ENCODE results near the gene PEAK1.

The PEAK1 gene

DNA sequence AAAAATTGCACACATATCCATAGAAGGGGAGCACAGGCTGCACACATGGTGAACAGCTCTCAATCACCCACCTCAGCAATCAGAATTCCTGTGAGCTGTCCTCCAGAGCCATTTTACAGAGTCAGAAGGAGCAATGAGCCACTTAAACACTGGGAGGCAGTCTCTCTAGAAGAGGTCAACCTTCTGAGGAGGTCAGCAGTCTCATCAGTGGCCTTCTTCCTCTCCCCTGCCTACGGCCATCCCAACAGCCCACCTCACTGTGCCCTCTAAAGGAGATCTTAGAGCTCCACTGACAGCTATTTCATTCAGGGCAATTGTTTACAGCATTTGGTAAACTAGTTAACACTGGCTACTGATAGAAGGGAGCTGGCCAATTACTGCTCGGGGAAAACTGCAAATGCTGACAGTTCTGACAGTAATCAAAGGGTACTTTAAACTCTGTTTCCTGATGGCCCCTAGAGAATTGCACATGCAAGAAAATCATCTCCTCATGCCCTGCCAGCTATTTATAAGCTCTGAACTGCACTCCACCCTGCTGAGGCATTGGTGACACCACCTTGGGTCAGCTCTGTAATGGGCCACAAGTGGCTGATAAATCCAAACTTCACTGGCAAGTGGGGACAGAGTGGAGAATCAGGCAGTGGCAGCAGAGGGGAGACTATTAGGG is 306.9 kb downstream of the PEAK1 start:
- Histone ChIP-seq H3K36me3 (ENCODE audit: control insufficient read depth, insufficient read depth, low read length) (no peaks in the 10 kb centered on the region), H3K4me3 (ENCODE audit: insufficient read depth, low read depth, low read length, poor library complexity, severe bottlenecking) (no peak overlapping the region), H3K4me1 (ENCODE audit: control insufficient read depth, insufficient read depth, low read length, poor library complexity, severe bottlenecking) (no peaks in the 10 kb centered on the region), H3K27me3 (replicated peaks; ENCODE audit: control insufficient read depth, insufficient read depth, low read length, poor library complexity, severe bottlenecking) (no peaks in the 10 kb centered on the region), H3K9me3 (ENCODE audit: control insufficient read depth, low read length) (no peaks in the 10 kb centered on the region), H3K27ac (ENCODE audit: insufficient read depth, low read length, poor library complexity, severe bottlenecking) (no peak overlapping the region)
- no peak for DNase-seq

DNA sequence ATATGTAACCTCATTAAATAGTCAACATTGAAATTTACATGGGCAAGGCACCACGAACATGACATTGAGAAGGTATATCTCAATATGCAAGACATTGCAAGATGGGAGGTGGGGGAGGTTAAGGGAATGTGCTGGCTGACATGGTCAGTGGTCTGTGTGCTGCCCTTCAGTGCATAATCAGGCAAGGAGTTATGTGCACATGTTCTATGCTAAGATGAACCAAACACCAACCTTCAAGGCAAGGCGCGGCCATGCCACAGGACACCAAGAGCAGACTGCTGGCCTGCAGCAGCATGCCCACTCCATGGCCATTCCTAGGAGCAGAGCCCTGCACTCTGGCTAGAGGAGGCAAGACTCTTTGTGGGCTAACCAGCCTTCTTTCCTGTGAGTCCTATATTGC is 308.1 kb downstream of the PEAK1 start:
- no peaks in the 10 kb centered on the region for H3K36me3 ChIP-seq (ENCODE audit: control insufficient read depth, insufficient read depth, low read length)
- no peak overlapping the region for H3K4me3 ChIP-seq (ENCODE audit: insufficient read depth, low read depth, low read length, poor library complexity, severe bottlenecking)
- no peaks in the 10 kb centered on the region for H3K4me1 ChIP-seq (ENCODE audit: control insufficient read depth, insufficient read depth, low read length, poor library complexity, severe bottlenecking)
- no peak for DNase-seq
- no peaks in the 10 kb centered on the region for H3K9me3 ChIP-seq (ENCODE audit: control insufficient read depth, low read length)
- H3K27me3 ChIP-seq (replicated peaks; ENCODE audit: control insufficient read depth, insufficient read depth, low read length, poor library complexity, severe bottlenecking), result no peaks in the 10 kb centered on the region
- no peak overlapping the region for H3K27ac ChIP-seq (ENCODE audit: insufficient read depth, low read length, poor library complexity, severe bottlenecking)

DNA sequence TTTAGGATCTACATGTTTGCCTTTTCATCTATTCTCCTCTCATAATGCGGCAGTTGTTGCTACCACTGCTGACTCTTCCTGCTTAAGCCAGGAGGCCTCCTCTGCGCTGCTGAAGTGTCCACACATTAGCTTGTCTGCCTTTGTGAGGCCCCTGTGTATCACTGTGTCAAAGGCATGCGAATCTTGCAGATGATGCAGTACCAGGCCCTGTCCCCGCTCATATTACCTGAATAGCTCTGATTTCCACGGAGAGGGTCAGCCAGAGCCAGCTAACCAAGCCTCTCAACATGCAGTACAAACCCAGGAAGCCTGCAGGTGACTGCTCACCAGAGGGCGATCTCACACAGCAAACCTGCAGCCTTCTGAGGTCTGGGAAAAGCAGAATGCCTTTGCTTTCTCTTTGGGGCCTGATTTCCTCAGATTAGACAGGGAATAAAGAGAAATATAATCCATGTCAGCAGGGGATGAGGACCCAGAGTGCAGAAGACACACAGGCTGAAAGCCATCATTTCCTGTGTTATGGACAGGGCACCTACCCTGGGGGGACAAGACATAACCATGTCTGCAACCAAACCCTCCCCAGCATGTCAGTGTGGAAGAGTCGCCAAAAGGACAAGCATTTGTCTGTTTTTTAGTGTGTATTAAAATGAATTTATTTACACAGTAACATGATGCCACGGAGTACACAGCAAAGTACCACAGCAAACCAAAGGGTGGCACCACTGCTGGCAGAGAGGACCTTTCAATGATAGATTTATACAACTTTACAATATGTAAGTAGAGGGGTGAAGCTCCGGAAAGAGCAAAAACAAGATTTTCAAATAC is 312.2 kb downstream of the PEAK1 start:
- Histone ChIP-seq H3K4me1 (ENCODE audit: control insufficient read depth, insufficient read depth, low read length, poor library complexity, severe bottlenecking) (no peaks in the 10 kb centered on the region), H3K27me3 (replicated peaks; ENCODE audit: control insufficient read depth, insufficient read depth, low read length, poor library complexity, severe bottlenecking) (no peaks in the 10 kb centered on the region), H3K9me3 (ENCODE audit: control insufficient read depth, low read length) (no peaks in the 10 kb centered on the region), H3K27ac (ENCODE audit: insufficient read depth, low read length, poor library complexity, severe bottlenecking) (no peak overlapping the region), H3K36me3 (ENCODE audit: control insufficient read depth, insufficient read depth, low read length) (no peaks in the 10 kb centered on the region), H3K4me3 (ENCODE audit: insufficient read depth, low read depth, low read length, poor library complexity, severe bottlenecking) (no peak overlapping the region)
- peak in 1 of 3 donors; percentile 3 for DNase-seq

GRCh38 chr15:77107068-77107467 is 312.8 kb downstream of the PEAK1 start:
- no peak overlapping the region for H3K27ac ChIP-seq (ENCODE audit: insufficient read depth, low read length, poor library complexity, severe bottlenecking)

GRCh38 chr15:77104155-77104554 is 315.7 kb downstream of the PEAK1 start:
- Histone ChIP-seq H3K27ac (ENCODE audit: insufficient read depth, low read length, poor library complexity, severe bottlenecking) (no peak overlapping the region), H3K27me3 (replicated peaks; ENCODE audit: control insufficient read depth, insufficient read depth, low read length, poor library complexity, severe bottlenecking) (no peaks in the 10 kb centered on the region), H3K4me1 (ENCODE audit: control insufficient read depth, insufficient read depth, low read length, poor library complexity, severe bottlenecking) (no peaks in the 10 kb centered on the region), H3K9me3 (ENCODE audit: control insufficient read depth, low read length) (no peaks in the 10 kb centered on the region), H3K36me3 (ENCODE audit: control insufficient read depth, insufficient read depth, low read length) (no peaks in the 10 kb centered on the region), H3K4me3 (ENCODE audit: insufficient read depth, low read depth, low read length, poor library complexity, severe bottlenecking) (no peak overlapping the region)
- DNase-seq, result no peak

More at GRCh38 chr15:77107068-77107467, 312.8 kb downstream of the PEAK1 start:
- DNase-seq, result no peak
- Histone ChIP-seq H3K4me1 (ENCODE audit: control insufficient read depth, insufficient read depth, low read length, poor library complexity, severe bottlenecking) (no peaks in the 10 kb centered on the region), H3K4me3 (ENCODE audit: insufficient read depth, low read depth, low read length, poor library complexity, severe bottlenecking) (no peak overlapping the region), H3K36me3 (ENCODE audit: control insufficient read depth, insufficient read depth, low read length) (no peaks in the 10 kb centered on the region), H3K27me3 (replicated peaks; ENCODE audit: control insufficient read depth, insufficient read depth, low read length, poor library complexity, severe bottlenecking) (no peaks in the 10 kb centered on the region), H3K9me3 (ENCODE audit: control insufficient read depth, low read length) (no peaks in the 10 kb centered on the region)

- H3K36me3 ChIP-seq (ENCODE audit: control insufficient read depth, insufficient read depth, low read length), result no peaks in the 10 kb centered on the region
- no peak for DNase-seq
Measured at GRCh38 chr15:77099741-77100463, 320.0 kb downstream of the PEAK1 start.

DNA sequence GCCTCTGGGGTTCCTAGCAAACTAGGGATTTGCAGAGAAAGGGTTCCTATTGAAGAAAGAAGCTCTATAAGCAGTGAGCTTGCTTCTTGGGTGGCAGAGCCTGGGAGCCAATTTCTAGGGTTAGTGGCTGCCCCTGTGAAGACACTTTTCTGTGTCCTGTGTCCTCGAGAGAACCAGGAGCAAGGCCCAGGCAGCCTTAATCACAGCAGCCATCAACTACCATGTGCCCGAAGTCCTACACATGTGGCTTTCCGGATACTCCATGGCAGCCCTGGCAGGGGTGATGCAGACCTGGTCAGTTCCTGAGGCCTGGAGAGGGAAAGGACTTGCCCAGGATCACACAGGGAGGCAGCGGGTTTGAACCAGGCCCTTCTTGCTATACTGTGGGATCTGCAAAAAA is 321.3 kb downstream of the PEAK1 start:
- Histone ChIP-seq H3K4me1 (ENCODE audit: control insufficient read depth, insufficient read depth, low read length, poor library complexity, severe bottlenecking) (no peaks in the 10 kb centered on the region), H3K4me3 (ENCODE audit: insufficient read depth, low read depth, low read length, poor library complexity, severe bottlenecking) (no peak overlapping the region), H3K9me3 (ENCODE audit: control insufficient read depth, low read length) (no peaks in the 10 kb centered on the region), H3K27ac (ENCODE audit: insufficient read depth, low read length, poor library complexity, severe bottlenecking) (no peak overlapping the region), H3K27me3 (replicated peaks; ENCODE audit: control insufficient read depth, insufficient read depth, low read length, poor library complexity, severe bottlenecking) (no peaks in the 10 kb centered on the region), H3K36me3 (ENCODE audit: control insufficient read depth, insufficient read depth, low read length) (no peaks in the 10 kb centered on the region)
- no peak for DNase-seq

More at GRCh38 chr15:77099741-77100463, 320.0 kb downstream of the PEAK1 start:
- no peaks in the 10 kb centered on the region for H3K9me3 ChIP-seq (ENCODE audit: control insufficient read depth, low read length)
- no peak overlapping the region for H3K27ac ChIP-seq (ENCODE audit: insufficient read depth, low read length, poor library complexity, severe bottlenecking)
- no peaks in the 10 kb centered on the region for H3K4me1 ChIP-seq (ENCODE audit: control insufficient read depth, insufficient read depth, low read length, poor library complexity, severe bottlenecking)
- H3K4me3 ChIP-seq (ENCODE audit: insufficient read depth, low read depth, low read length, poor library complexity, severe bottlenecking), result no peak overlapping the region
- H3K27me3 ChIP-seq (replicated peaks; ENCODE audit: control insufficient read depth, insufficient read depth, low read length, poor library complexity, severe bottlenecking), result no peaks in the 10 kb centered on the region

- no peak for DNase-seq
- Histone ChIP-seq H3K27me3 (replicated peaks; ENCODE audit: control insufficient read depth, insufficient read depth, low read length, poor library complexity, severe bottlenecking) (no peaks in the 10 kb centered on the region), H3K36me3 (ENCODE audit: control insufficient read depth, insufficient read depth, low read length) (no peaks in the 10 kb centered on the region), H3K4me3 (ENCODE audit: insufficient read depth, low read depth, low read length, poor library complexity, severe bottlenecking) (no peak overlapping the region), H3K27ac (ENCODE audit: insufficient read depth, low read length, poor library complexity, severe bottlenecking) (no peak overlapping the region), H3K4me1 (ENCODE audit: control insufficient read depth, insufficient read depth, low read length, poor library complexity, severe bottlenecking) (no peaks in the 10 kb centered on the region), H3K9me3 (ENCODE audit: control insufficient read depth, low read length) (no peaks in the 10 kb centered on the region)
Measured at GRCh38 chr15:77097921-77098320, 322.0 kb downstream of the PEAK1 start.

DNA sequence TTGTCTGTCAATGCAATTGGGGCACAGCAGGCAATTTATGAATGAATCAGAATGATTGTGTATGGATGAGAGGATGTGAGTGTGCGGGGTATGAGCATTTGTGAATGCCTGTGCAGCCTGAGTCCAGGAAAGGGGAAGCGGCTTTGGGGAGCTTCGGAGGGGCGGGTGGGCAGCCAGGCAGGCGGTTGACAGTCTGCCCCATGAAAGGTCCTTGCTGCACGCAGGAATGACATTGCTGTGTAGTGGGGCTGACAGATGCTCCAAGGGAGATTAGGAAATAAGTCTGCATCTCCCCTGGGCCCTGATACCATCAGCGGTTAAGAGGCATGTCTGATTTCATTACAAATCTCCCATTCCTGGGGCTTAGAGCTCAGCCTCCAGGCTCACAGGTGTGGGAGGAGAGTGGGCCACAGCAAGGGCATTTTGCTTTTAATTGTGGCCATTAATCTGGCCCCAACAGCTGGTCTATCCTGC is 322.6 kb downstream of the PEAK1 start:
- Histone ChIP-seq H3K9me3 (ENCODE audit: control insufficient read depth, low read length) (no peaks in the 10 kb centered on the region), H3K36me3 (ENCODE audit: control insufficient read depth, insufficient read depth, low read length) (no peaks in the 10 kb centered on the region), H3K27me3 (replicated peaks; ENCODE audit: control insufficient read depth, insufficient read depth, low read length, poor library complexity, severe bottlenecking) (no peaks in the 10 kb centered on the region), H3K4me1 (ENCODE audit: control insufficient read depth, insufficient read depth, low read length, poor library complexity, severe bottlenecking) (no peaks in the 10 kb centered on the region), H3K4me3 (ENCODE audit: insufficient read depth, low read depth, low read length, poor library complexity, severe bottlenecking) (no peak overlapping the region), H3K27ac (ENCODE audit: insufficient read depth, low read length, poor library complexity, severe bottlenecking) (no peak overlapping the region)
- DNase-seq, result no peak

DNA sequence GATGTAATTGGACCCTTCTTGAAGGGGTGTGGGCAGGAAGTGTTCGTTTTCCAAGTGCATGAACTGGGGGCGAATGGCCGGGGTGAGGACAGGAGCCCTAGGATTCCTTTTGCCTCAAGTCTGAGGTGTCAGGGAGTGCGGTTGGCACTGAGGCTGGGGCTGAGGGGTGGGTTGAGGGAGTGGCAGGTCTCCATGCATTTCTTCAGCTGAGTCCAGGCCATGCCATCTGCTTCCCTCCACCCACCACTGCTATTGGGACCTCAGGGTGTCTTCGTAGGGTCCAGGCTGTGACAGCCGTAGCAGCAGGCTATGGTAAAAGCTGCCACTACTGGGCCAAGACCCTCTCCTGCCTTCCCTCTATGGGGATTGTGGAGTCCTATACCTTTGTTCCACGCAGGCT is 323.4 kb downstream of the PEAK1 start:
- no peaks in the 10 kb centered on the region for H3K27me3 ChIP-seq (replicated peaks; ENCODE audit: control insufficient read depth, insufficient read depth, low read length, poor library complexity, severe bottlenecking)
- no peak overlapping the region for H3K4me3 ChIP-seq (ENCODE audit: insufficient read depth, low read depth, low read length, poor library complexity, severe bottlenecking)
- no peak overlapping the region for H3K27ac ChIP-seq (ENCODE audit: insufficient read depth, low read length, poor library complexity, severe bottlenecking)
- no peaks in the 10 kb centered on the region for H3K4me1 ChIP-seq (ENCODE audit: control insufficient read depth, insufficient read depth, low read length, poor library complexity, severe bottlenecking)
- no peaks in the 10 kb centered on the region for H3K36me3 ChIP-seq (ENCODE audit: control insufficient read depth, insufficient read depth, low read length)
- no peaks in the 10 kb centered on the region for H3K9me3 ChIP-seq (ENCODE audit: control insufficient read depth, low read length)
- DNase-seq, result no peak
